ENCODE data around the gene COL27A1. TPM values are rescaled to one million over a fixed set of nuclear protein-coding genes. Genes with fewer than 3 reads are reported as not detected.
A peak's percentile ranks its signal among the peaks of the same experiment; 100 is the strongest.

COL27A1 gene
- total RNA-seq, 1 donor from 2014 or later = 48.5 TPM

DNA sequence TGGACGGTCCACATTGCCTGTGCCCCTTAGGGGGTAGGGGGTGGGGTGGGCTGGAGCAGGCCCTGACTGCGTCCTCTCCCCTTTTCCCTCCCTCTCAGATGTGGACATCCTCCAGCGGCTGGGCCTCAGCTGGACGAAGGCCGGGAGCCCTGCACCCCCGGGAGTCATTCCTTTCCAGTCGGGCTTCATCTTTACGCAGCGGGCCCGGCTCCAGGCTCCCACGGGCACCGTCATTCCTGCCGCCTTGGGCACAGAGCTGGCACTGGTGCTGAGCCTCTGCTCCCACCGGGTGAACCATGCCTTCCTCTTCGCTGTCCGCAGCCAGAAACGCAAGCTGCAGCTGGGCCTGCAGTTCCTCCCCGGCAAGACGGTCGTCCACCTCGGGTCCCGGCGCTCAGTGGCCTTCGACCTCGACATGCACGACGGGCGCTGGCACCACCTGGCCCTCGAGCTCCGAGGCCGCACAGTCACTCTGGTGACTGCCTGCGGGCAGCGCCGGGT is 12.3 kb downstream of the COL27A1 start:
- Mint-ChIP-seq H3K9me3 (ENCODE audit: low read depth) (no peaks in the 10 kb centered on the region), H3K27me3 (ENCODE audit: low read depth) (no peaks in the 10 kb centered on the region), H3K4me1 (ENCODE audit: low read depth) (peaks cover 66% of the 10 kb centered on the region)

GRCh38 chr9:114168281-114169028 is 13.1 kb downstream of the COL27A1 start:
- Mint-ChIP-seq H3K9me3 (ENCODE audit: low read depth) (no peaks in the 10 kb centered on the region), H3K27me3 (ENCODE audit: low read depth) (no peaks in the 10 kb centered on the region), H3K4me1 (ENCODE audit: low read depth) (peaks cover 66% of the 10 kb centered on the region), H3K4me3 (ENCODE audit: unreplicated experiment) (no peak overlapping the region), H3K36me3 (ENCODE audit: low read depth) (peaks cover 12% of the 10 kb centered on the region), H3K27ac (ENCODE audit: unreplicated experiment) (peak overlapping the region; percentile 96)
- TF ChIP-seq, protein P1, sequence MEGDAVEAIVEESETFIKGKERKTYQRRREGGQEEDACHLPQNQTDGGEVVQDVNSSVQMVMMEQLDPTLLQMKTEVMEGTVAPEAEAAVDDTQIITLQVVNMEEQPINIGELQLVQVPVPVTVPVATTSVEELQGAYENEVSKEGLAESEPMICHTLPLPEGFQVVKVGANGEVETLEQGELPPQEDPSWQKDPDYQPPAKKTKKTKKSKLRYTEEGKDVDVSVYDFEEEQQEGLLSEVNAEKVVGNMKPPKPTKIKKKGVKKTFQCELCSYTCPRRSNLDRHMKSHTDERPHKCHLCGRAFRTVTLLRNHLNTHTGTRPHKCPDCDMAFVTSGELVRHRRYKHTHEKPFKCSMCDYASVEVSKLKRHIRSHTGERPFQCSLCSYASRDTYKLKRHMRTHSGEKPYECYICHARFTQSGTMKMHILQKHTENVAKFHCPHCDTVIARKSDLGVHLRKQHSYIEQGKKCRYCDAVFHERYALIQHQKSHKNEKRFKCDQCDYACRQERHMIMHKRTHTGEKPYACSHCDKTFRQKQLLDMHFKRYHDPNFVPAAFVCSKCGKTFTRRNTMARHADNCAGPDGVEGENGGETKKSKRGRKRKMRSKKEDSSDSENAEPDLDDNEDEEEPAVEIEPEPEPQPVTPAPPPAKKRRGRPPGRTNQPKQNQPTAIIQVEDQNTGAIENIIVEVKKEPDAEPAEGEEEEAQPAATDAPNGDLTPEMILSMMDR (IDR thresholded peaks at IDR 0.05) = no peak
- peak; percentile 80 for DNase-seq (ENCODE audit: low spot score)

More for the DNA sequence above, 12.3 kb downstream of the COL27A1 start:
- TF ChIP-seq, protein P1 (IDR thresholded peaks at IDR 0.05) = no peak
- Mint-ChIP-seq H3K36me3 (ENCODE audit: low read depth) (peaks cover 12% of the 10 kb centered on the region), H3K4me3 (ENCODE audit: unreplicated experiment) (no peak overlapping the region), H3K27ac (ENCODE audit: unreplicated experiment) (no peak overlapping the region)
- peak; percentile 91 for DNase-seq (ENCODE audit: low spot score)

DNA sequence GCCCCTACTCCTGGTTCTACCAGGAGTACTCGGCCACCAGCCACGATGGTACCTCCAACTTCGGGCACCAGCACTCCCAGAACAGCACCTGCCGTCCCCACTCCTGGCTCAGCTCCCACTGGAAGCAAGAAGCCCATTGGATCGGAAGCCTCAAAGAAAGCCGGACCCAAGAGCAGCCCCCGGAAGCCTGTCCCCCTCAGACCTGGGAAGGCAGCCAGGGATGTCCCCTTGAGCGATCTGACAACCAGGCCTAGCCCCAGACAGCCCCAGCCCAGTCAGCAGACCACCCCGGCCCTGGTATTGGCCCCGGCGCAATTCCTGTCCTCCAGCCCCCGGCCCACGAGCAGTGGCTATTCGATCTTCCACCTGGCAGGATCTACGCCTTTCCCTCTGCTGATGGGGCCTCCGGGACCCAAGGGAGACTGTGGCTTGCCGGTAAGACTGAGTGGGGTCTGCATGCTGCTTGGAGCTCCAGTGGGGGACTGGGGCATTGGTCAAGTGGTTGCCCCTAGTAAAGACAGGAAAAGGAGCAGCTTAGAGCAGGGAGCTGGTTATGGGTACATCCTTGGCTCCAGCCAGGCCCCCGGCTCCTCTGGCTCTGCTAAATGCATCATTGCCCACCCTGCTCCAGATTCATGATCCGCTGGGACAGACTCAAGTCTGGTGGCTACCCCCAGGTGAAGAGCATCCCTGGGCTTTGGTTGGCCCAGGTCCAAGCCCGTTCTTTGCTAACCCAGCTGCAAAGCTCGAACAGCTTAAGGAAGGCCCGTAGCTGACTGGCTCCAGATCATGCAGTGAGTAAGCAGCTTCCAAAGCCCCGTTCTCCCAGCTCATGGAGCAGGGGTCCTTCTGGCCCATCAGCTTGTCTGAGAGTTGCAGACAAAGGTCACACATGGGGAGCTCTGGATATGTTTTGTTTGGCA is 14.0 kb downstream of the COL27A1 start:
- H3K36me3 Mint-ChIP-seq (ENCODE audit: low read depth) = peaks cover 12% of the 10 kb centered on the region
- H3K4me3 Mint-ChIP-seq (ENCODE audit: unreplicated experiment) = peak overlapping the region; percentile 54
- H3K4me1 Mint-ChIP-seq (ENCODE audit: low read depth) = peaks cover 65% of the 10 kb centered on the region
- H3K9me3 Mint-ChIP-seq (ENCODE audit: low read depth) = no peaks in the 10 kb centered on the region
- peak overlapping the region; percentile 96 for H3K27ac Mint-ChIP-seq (ENCODE audit: unreplicated experiment)
- H3K27me3 Mint-ChIP-seq (ENCODE audit: low read depth) = no peaks in the 10 kb centered on the region
- peak; percentile 72 for DNase-seq (ENCODE audit: low spot score)
- TF ChIP-seq, protein P1 (IDR thresholded peaks at IDR 0.05) = no peak

- peaks cover 70% of the 10 kb centered on the region for H3K4me1 Mint-ChIP-seq (ENCODE audit: low read depth)
- peak; percentile 49 for DNase-seq (ENCODE audit: low spot score)
- peak overlapping the region; percentile 54 for H3K4me3 Mint-ChIP-seq (ENCODE audit: unreplicated experiment)
- TF ChIP-seq, protein P1 (IDR thresholded peaks at IDR 0.05) = no peak
- H3K27me3 Mint-ChIP-seq (ENCODE audit: low read depth) = no peaks in the 10 kb centered on the region
- no peaks in the 10 kb centered on the region for H3K9me3 Mint-ChIP-seq (ENCODE audit: low read depth)
- peak overlapping the region; percentile 96 for H3K27ac Mint-ChIP-seq (ENCODE audit: unreplicated experiment)
- peaks cover 12% of the 10 kb centered on the region for H3K36me3 Mint-ChIP-seq (ENCODE audit: low read depth)
Observed at GRCh38 chr9:114169952-114170770, 14.8 kb downstream of the COL27A1 start.

All from chondrocyte (in vitro differentiated cells).